Measurements from ENCODE around the gene PRDM15.

The PRDM15 gene

DNA sequence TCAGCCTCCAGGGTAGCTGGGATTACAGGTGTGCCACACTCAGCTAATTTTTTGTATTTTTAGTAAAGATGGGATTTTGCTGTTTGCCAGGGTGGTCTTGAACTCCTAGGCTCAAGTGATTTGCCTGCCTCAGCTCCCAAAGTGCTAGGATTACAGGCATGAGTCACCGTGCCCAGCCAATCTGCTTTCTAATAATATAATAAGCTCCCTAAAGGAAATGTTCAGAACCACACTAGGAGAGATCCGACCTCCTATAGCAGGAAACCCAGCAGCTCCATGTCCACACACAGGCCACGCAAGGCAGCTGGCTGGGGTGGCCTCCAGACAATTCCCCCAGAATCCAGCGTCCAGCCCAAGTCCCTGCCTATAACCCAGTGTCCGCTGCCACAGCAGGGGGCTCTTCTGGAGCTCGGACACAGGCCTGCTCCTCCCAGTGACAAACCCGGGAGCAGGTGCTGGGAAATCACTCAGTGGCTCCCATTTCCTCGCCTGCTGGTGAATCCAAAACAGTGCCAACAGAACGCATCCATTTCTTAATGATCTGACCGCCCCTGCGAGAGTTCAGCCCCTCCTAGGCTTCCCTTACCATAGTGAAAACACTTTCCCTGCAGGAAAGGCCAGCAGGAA lies 119.8 kb downstream of the PRDM15 start:
- DNase-seq: no peak

DNA sequence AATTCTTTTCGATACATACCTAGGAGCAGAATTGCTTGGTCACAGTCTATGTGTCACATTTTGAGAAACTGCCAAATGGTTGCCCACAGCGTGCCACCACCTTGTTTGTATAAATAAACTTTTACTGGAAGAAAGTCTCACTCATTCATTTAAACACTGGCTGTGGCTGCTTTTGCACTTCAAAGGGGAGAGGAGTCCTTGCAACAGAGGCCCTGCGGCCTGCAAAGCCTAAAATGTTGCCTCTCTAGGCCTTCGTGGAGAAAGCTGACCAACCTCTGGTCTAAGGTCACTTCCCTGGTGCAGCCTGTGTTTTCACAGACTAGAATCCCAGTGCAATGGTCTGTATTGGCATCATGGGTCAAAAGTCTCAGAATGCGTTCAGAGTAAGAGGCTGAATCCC lies 120.6 kb downstream of the PRDM15 start:
- DNase-seq: no peak

DNA sequence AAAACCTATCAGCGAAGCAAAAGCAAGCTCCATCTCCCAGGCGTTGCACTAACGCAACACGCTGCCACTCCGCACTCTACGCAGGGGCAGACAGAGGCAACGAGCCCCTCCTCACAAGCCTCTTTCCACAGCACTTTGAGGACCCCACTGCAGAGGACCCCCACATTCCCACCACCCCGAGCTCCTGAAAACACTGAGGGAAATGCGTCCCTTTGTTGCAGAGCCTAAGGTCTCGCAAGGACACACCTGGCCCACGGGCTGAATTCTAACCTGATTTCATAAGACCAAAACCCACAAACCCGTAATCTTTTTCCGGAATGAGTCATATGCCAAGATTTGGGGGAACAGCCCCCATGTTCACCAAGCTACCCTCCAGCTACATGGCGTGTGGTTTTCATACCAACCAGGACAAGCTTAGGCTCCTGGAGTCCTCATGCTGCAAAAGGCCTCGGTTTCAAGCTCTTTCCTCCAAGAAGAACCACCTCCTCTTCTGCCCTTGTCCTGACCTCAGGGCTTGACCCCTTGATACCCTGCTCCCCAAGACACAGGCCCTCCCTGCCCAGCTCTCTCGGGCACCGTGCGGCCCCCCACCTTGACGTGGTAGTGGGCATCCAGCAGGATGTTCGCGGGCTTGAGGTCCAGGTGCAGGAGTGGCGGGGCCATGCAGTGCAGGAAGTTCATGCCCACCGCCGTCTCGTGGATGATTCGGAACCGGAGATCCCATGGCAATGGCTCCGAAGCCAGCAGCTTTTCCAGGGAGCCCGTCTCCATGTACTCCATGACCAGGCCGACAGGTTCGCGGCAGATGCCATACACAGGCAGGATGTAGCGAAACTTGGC lies 123.0 kb downstream of the PRDM15 start:
- no peak for DNase-seq

DNA sequence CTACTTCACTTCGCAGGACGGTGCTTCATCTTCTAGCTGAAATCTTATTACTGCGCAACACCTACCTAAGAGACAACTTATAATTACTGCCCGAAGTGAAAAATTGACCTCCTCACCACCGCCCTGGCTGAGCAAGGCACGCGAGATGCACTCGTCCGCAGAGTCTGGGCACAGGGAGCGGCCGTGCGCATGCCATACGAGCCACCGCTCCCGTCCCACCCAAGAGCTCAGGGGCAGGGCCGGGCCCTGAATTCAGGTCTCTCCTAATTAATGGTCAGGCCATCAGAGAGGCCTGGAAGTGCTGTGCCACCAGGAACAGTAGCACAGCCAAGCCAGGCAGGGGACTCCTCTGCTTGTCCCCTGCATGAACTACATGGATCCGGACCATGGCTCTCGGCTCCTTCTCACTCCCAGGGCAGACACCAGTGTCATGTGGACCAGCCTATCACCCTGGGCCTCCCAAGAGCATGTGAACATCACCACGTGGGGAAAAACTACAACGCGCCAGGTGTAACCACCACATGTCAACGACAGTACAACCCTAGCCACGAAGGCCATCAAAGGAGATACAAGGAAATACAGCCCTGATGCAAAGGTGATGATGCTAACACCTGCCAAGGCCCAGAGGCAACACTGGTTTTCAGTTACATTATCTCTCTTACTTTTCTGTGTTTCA lies 123.7 kb downstream of the PRDM15 start:
- no peak for DNase-seq

DNA sequence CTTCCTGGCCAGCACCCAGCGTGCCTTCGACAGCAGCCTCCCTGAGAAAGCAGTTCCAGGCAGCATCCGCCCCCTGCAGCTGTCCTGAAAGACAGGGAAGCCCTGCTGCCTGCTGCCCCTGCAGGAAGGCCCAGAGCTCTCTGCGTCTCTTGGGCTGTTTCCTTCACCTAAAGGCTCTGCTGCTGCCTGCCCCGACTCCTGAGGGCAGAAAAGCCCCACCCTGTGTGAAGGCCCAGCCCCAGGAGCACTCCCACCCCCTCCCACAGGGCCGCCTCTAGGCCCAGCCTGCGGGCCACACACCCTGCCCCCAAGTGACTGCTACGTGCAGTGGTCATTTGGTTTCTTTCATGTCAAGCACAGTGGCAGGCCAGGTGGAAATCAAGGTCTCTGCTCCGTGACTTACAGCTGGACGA lies 124.7 kb downstream of the PRDM15 start:
- DNase-seq: no peak

DNA sequence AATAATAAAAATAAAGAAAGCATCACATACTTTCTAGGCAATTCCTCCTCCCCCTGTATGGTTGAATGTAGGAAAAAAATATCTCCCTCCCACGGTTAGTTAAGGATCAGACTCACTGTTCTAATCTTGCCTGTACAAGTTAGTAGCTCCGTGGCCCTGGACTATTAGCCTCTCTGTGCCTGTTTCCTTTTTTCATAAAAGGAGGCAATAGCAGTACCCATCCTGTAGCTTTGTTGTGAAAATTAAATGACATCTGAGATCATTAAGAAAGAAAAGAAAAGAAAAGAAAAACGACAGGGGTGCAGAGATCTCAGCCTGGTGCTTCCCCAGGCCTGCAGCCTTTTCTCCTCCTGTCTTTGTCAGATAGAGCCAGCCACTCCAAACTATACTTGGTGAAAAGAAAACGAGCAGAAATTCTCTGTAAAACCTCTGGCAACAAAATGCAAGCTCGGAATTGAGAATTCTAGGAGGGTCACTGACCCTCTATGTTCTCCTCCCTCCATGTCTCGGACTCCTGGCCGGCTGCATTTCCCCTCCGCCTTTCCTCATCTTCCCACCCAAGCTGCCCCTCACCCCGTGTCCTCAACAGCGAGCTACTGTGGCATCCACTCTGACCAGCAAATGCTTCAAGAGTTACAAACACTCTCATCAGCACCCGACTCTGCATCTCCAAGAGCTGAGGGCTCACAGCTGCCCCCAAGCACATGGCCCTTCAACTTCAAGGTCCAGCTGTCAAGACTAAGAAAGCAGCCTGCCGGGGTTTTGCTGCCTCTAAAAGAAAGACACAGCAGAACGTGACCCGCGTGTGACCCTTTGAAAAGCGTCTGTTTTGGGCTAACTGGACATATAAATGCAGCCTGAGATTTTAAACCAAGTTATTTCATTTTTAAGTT lies 125.9 kb downstream of the PRDM15 start:
- DNase-seq: no peak

DNA sequence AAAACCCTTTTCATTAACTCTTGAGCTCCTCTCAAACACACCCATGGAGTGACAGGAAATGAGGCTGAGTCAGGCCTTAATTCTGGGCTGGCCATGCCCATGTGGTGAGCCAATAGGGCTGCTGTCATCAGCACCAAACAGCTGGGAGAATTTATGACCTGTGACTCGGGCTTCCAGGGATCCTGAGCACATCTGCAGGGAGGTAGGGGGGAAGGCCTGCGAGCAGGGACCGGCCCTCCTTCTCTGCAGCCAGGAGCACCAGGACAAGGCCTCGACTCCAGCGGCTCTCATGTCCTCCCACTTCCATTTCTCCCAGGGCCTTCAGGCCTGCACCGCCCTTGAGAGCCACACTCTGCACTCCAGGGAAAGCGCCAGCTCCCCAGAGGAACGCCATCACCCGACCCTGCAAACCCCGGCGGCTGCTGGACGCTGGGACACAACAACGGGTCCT lies 126.9 kb downstream of the PRDM15 start:
- DNase-seq: no peak

DNA sequence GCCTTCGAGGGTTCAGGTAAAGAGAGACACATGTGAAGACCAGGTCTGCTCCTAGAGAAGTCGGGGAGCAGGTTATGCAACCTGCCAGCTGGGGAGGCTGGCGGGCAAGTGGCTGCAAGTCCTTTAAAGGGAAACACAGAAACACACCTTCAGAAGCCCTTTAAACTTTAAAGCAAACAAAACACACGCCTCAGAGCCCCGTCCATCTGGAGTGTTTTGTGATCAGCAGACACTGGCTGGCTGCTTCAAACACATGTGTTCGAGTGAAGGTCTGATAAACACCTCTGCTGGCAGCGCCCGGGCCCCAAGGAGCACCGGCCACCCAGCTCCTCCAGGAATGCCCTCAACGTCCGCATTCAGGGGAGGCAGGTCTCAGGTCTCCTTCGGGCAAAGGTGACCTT lies 127.5 kb downstream of the PRDM15 start:
- no peak for DNase-seq

DNA sequence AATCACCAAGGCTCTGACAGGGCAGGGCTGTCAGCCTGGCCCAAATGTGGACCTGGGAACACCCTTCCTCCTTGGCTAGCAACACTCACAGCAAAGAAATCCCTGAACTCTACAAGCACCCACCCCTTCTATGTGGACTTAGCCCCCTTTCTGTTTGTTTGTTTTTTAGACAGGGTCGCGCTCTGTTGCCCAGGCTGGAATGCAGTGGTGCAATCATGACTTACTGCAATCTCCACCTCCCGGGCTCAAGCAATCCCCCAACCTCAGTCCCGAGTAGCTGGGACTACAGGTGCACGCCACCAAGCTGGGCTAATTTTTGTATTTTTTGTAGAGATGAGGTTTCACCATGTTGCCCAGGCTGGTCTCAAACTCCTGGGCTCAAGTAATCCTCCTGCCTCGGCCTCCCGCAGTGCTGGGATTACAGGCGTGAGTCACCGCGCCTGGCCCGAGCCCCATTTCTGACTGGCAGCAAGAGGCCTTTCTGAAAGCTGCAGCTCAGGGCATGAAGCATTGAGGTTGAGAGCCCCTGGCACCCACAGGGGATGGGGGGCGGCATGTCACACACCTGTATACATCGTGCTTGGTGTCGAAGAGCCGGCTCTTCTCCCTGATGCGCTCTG lies 128.5 kb downstream of the PRDM15 start:
- DNase-seq: no peak

DNA sequence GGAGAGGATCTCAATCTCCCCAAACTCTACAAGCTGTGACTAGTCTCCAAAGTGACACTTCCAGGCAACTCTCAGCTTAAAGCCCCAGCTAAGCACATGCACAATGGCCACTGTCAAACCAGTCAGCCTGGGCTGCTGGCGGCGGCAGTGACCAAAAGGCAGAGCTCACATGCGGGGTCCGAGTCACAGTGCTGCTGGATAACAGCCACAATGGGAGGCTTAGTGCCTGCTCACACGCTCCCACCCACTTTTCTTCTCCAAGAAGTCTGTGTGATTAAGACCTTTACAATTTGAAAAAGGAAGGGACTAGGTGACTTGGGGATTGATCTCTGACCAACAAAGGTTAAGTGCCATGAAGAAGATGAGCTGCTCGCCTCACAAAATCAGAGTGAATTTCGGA lies 129.1 kb downstream of the PRDM15 start:
- no peak for DNase-seq

DNA sequence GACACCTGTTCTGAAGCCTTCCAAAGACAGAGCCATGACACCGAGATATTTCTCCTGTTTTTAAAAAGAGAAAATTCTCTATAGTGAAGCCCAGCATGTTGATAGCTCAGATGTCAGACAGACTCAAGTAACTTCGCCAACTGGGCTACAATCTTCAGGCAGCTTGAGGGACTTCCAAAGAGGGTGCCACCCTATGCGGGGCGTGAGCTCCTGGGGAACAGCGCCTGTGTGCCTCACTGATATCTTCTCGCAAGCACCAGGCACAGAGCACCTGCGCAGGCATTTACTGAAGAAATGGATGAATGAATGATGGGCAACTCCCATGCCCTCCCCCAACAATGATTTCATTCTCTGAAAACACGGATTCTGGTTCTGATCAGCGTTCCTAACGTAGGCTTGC lies 129.9 kb downstream of the PRDM15 start:
- DNase-seq: no peak

All from CD4-positive, alpha-beta T cell treated with Interferon gamma for 1 hour (primary cell).